Measurements from ENCODE around the gene ANKMY1. TPM values are rescaled to one million over a fixed set of nuclear protein-coding genes. Genes with fewer than 3 reads are reported as not detected.

ANKMY1 gene
- total RNA-seq, 1 experiment from 2014 or later = 19.5 TPM

- Histone ChIP-seq H3K4me3 (ENCODE audit: low read length) (no peak overlapping the region), H3K9me2 (replicated peaks; ENCODE audit: low read length) (no peaks in the 10 kb centered on the region), H3K4me1 (ENCODE audit: insufficient read depth, low read length) (no peaks in the 10 kb centered on the region), H3K79me2 (ENCODE audit: low read length) (no peaks in the 10 kb centered on the region), H3K27me3 (ENCODE audit: low read length) (no peaks in the 10 kb centered on the region), H3K27ac (ENCODE audit: low read length) (no peak overlapping the region), H3F3A (ENCODE audit: low read length, unreplicated experiment) (no peaks in the 10 kb centered on the region), H3K9me3 (ENCODE audit: low read length) (no peaks in the 10 kb centered on the region), H3K36me3 (ENCODE audit: low read depth, low read length) (no peaks in the 10 kb centered on the region), H3K4me2 (ENCODE audit: low read length) (no peak overlapping the region), H2AFZ (ENCODE audit: low read length) (no peak overlapping the region), H4K20me1 (ENCODE audit: low read length) (no peaks in the 10 kb centered on the region), H3K9ac (ENCODE audit: low read length) (no peak overlapping the region)
- POLR2A ChIA-PET (ENCODE audit: unreplicated experiment) = interaction anchor here (0.6 kb wide), 1 partner anchor 186 kb away, joined by 4 read pairs; no protein-coding TSS in a partner anchor
- intact Hi-C loops (cut with micrococcal nuclease) = no loop called here
- ATAC-seq (no peak), DNase-seq (no peak)
- BruUV-seq (replicated peaks) = no TSS peak
- CTCF ChIA-PET = no interaction called here
- TF ChIP-seq CTCF (conservative IDR thresholded peaks at IDR 0.05; ENCODE audit: low read depth, low read length) (no peak), EZH2phosphoT487 (IDR thresholded peaks at IDR 0.05; ENCODE audit: borderline replicate concordance, low read length) (no peak), EZH2 (IDR thresholded peaks at IDR 0.05; ENCODE audit: low read length, unreplicated experiment) (no peak)
Measured at GRCh38 chr2:240503375-240503774, 54.4 kb downstream of the ANKMY1 start.

GRCh38 chr2:240502430-240503121 lies 55.2 kb downstream of the ANKMY1 start:
- no peak overlapping the region for H3K4me3 ChIP-seq (ENCODE audit: low read length)
- ChIA-PET POLR2A (ENCODE audit: unreplicated experiment) (no interaction called here), CTCF (no interaction called here)
- no peaks in the 10 kb centered on the region for H3K27me3 ChIP-seq (ENCODE audit: low read length)
- no peaks in the 10 kb centered on the region for H3K9me3 ChIP-seq (ENCODE audit: low read length)
- H3F3A ChIP-seq (ENCODE audit: low read length, unreplicated experiment) = no peaks in the 10 kb centered on the region
- no peak overlapping the region for H3K4me2 ChIP-seq (ENCODE audit: low read length)
- H3K27ac ChIP-seq (ENCODE audit: low read length) = no peak overlapping the region
- H3K9ac ChIP-seq (ENCODE audit: low read length) = no peak overlapping the region
- H3K36me3 ChIP-seq (ENCODE audit: low read depth, low read length) = no peaks in the 10 kb centered on the region
- BruUV-seq (replicated peaks) = no TSS peak
- no peaks in the 10 kb centered on the region for H4K20me1 ChIP-seq (ENCODE audit: low read length)
- DNase-seq (no peak), ATAC-seq (no peak)
- no peaks in the 10 kb centered on the region for H3K9me2 ChIP-seq (replicated peaks; ENCODE audit: low read length)
- no peak overlapping the region for H2AFZ ChIP-seq (ENCODE audit: low read length)
- no peaks in the 10 kb centered on the region for H3K79me2 ChIP-seq (ENCODE audit: low read length)
- TF ChIP-seq EZH2phosphoT487 (IDR thresholded peaks at IDR 0.05; ENCODE audit: borderline replicate concordance, low read length) (no peak), CTCF (conservative IDR thresholded peaks at IDR 0.05; ENCODE audit: low read depth, low read length) (no peak), EZH2 (IDR thresholded peaks at IDR 0.05; ENCODE audit: low read length, unreplicated experiment) (no peak)
- H3K4me1 ChIP-seq (ENCODE audit: insufficient read depth, low read length) = no peaks in the 10 kb centered on the region
- intact Hi-C loops (cut with micrococcal nuclease) = no loop called here

- no peaks in the 10 kb centered on the region for H3K4me1 ChIP-seq (ENCODE audit: insufficient read depth, low read length)
- H3K4me2 ChIP-seq (ENCODE audit: low read length) = no peak overlapping the region
- no TSS peak for BruUV-seq (replicated peaks)
- H3K4me3 ChIP-seq (ENCODE audit: low read length) = no peak overlapping the region
- no peak overlapping the region for H3K27ac ChIP-seq (ENCODE audit: low read length)
- no peaks in the 10 kb centered on the region for H3K79me2 ChIP-seq (ENCODE audit: low read length)
- ChIA-PET CTCF (no interaction called here), POLR2A (ENCODE audit: unreplicated experiment) (no interaction called here)
- TF ChIP-seq EZH2 (IDR thresholded peaks at IDR 0.05; ENCODE audit: low read length, unreplicated experiment) (no peak), EZH2phosphoT487 (IDR thresholded peaks at IDR 0.05; ENCODE audit: borderline replicate concordance, low read length) (no peak), CTCF (conservative IDR thresholded peaks at IDR 0.05; ENCODE audit: low read depth, low read length) (no peak)
- H3K9me3 ChIP-seq (ENCODE audit: low read length) = no peaks in the 10 kb centered on the region
- no peaks in the 10 kb centered on the region for H3K36me3 ChIP-seq (ENCODE audit: low read depth, low read length)
- H3K27me3 ChIP-seq (ENCODE audit: low read length) = no peaks in the 10 kb centered on the region
- no peak overlapping the region for H2AFZ ChIP-seq (ENCODE audit: low read length)
- DNase-seq = no peak
- no peaks in the 10 kb centered on the region for H3K9me2 ChIP-seq (replicated peaks; ENCODE audit: low read length)
- H3F3A ChIP-seq (ENCODE audit: low read length, unreplicated experiment) = no peaks in the 10 kb centered on the region
- H4K20me1 ChIP-seq (ENCODE audit: low read length) = no peaks in the 10 kb centered on the region
- ATAC-seq = no peak
- intact Hi-C loops (cut with micrococcal nuclease) = no loop called here
- no peak overlapping the region for H3K9ac ChIP-seq (ENCODE audit: low read length)
Measured at GRCh38 chr2:240502059-240502429, 55.7 kb downstream of the ANKMY1 start.

Measured in PC-3 (cell line).